GM18868 (cell line): ENCODE results near the gene SDHAF2.
A peak's percentile ranks its signal among the peaks of the same experiment; 100 is the strongest.
"Not testable (repeated sequence)": the region's sequence is repeated elsewhere in the genome, so short reads cannot be mapped to it uniquely, and the experiment has no call there.

Experiments used
- ATAC-seq: cut with Tn5 transposase; IDR thresholded peaks from one replicate; pipeline ENCODE4 v1.9.1; 2021; ENCODE audit warnings: mild to moderate bottlenecking, moderate library complexity; ENCODE audit not compliant: unreplicated experiment

The SDHAF2 gene

DNA sequence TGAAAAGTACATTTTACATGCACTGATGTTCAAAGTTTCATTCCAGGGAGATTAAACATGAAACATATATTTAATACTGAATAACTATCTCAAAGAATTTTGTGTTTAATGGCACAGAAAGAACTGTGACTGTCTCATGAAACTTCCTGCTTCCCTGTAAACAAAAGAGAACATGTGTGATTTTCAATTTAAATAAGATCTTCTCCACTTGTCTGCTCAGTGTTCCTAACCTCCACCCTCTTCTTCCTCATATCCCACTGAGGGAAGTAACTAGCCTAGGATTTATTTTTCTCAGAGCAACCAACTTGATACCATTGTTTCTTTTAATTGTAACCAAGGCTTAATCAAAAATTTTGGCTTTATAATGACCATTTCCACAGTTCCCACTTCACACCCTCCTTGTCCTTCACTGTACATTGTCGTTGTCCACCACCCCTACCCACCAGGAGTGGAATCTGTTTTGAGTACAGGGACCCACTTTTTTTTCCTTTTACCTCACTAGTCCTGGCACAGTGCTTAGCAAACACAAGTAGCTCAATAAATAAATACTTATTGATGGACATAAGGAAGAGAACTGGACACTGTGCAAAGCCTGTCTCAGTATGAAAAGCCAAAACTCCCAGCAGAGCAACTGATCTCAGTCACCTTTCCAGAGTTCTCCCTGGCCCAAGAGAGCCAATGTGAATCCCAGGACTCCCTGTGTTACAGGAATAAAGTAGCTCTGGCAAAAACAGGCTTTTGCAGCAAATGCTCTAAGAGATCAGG, 4.4 kb upstream of the SDHAF2 start:
- ATAC-seq = no peak

- peak; percentile 40 for ATAC-seq
Observed at GRCh38 chr11:61429346-61429690, 606 bp upstream of the SDHAF2 start.

DNA sequence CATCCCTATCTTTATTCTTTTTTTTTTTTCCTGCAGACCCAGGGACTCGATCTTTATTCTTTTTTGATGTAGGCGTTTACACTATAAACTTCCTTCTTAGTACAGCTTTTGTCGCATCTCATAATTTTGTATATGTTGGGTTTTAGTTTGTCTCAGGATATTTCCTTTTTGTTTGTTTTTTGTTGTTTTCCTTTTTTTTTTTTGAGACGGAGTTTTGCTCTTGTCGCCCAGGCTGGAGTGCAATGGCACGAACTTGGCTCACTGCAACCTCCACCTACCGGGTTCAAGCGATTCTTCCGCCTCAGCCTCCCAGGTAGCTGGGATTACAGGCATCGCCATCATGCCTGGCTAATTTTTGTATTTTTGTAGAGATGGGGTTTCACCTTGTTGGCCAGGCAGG, 915 bp downstream of the SDHAF2 start:
- not testable (repeated sequence) for ATAC-seq

GRCh38 chr11:61437496-61437895, 7.6 kb downstream of the SDHAF2 start:
- ATAC-seq = no peak

DNA sequence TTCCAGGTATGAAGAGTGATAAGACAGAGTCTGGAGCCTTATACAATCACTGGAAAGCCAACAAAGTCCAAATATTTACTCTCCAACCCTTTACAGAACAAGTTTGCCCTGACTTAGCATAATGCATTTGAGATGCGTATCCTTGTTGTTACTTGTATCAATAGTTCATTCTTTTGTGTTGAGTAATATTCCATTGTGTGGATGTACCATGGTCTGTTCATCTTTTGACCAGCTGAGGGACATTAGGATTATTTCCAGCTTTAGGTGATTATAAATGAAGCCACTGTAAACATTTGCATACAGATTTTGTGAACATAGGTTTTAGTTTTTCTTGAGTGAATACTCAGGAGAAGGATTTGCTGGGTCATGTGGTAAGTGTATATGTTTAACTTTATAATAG, 9.7 kb downstream of the SDHAF2 start:
- ATAC-seq = no peak

DNA sequence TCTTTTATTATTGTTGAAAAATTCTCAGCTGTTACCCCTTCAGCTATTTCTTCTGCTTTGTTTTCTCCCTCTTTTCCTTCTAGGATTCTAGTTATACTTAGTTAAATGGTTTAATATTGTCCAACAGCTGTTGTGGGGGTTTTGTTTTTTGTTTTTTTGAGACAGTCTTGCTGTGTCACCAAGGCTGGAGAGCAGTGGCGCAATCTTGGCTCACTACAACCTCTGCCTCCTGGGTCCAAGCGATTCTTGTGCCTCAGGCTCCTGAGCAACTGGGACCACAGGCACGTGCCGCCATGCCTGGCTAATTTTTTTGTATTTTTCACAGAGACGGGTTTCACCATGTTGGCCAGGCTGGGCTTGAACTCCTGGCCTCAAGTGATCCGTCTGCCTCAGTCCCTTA, 12.7 kb downstream of the SDHAF2 start:
- ATAC-seq = no peak

DNA sequence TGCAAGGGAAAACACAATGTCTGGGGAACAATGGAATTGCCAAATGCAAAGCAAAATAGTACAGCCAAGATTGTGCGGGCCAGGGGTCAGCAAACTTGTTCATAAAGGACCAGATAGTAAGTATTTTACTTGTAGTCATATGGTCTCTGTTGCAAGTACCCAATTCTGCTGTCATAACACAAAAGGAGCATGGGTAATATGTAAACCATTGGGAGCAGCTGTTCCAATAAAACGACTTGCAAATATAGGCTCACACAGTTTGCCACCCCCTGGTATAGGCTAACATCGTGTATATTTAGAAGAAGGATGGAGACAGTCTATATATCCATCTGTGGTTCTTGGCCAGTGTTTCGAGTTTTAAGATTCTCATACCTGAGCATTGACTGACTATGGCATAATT, 15.6 kb downstream of the SDHAF2 start:
- ATAC-seq = no peak

- ATAC-seq = peak; percentile 87
Observed at GRCh38 chr11:61446211-61446651, 16.3 kb downstream of the SDHAF2 start.

- ATAC-seq = no peak
Observed at GRCh38 chr11:61447601-61448551, 18.0 kb downstream of the SDHAF2 start.

- no peak for ATAC-seq
Observed at GRCh38 chr11:61448552-61448927, 18.6 kb downstream of the SDHAF2 start.

GRCh38 chr11:61452825-61453224, 22.9 kb downstream of the SDHAF2 start:
- no peak for ATAC-seq

- ATAC-seq = no peak
Observed at GRCh38 chr11:61453695-61454094, 23.8 kb downstream of the SDHAF2 start.

- ATAC-seq = no peak
Observed at GRCh38 chr11:61454520-61454919, 24.6 kb downstream of the SDHAF2 start.

DNA sequence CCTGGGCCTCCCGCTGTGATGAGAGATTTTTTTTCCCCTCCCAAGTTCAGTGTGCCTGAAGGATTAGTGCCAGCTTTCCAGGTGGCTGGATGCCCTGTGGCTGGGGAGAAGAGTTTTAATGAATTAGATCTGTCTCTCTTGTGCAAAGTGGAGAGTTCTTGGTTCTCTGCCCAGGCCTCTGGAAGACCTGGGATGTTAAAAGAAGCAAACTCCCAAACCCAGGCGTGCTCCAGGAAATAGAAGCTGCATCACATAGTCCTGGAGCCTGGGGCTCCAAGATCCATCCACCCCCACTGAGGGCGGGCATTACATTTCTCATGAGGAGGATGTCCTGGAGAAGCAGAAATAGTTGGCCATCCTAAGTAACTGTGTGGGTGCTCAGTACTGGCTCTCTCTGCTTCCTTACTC, 30.6 kb downstream of the SDHAF2 start:
- ATAC-seq = no peak

GRCh38 chr11:61460986-61461385, 31.1 kb downstream of the SDHAF2 start:
- no peak for ATAC-seq

DNA sequence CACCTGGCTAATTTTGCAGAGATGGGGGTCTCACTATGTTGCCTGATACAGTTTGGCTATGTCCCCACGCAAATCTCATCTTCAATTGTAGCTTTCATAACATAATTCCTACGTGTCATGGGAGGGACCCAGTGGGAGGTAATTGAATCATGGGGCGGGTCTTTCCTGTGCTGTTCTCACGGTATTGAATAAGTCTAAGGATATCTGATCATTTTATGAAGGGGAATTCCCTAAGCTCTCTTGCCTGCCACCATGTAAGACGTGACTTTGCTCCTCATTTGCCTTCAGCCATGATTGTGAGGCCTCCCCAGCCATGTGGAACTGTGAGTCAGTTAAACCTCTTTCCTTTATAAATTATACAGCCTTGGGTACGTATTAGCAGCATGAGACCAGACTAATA, 37.7 kb downstream of the SDHAF2 start:
- not testable (repeated sequence) for ATAC-seq

DNA sequence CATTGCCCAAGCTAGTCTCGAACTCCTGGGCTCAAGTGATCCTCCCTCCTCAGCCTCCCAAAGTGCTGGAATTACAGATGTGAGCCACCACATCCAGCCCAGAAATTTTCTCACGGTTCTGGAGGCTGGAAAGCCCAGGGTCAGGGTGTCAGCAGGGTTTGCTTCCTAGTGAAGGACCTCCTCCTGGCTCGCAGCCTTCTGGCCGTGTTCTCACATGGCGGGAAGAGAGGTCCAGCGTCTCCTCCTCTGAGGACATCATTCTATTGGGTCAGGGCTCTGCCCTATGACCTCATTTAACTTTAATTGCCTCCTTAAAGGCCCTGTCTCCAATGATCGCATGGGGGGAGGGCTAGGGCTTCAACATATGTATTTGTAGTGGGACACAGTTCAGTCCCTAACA, 38.1 kb downstream of the SDHAF2 start:
- ATAC-seq = no peak

GRCh38 chr11:61472282-61472681, 42.4 kb downstream of the SDHAF2 start:
- no peak for ATAC-seq

GRCh38 chr11:61472868-61473267, 42.9 kb downstream of the SDHAF2 start:
- ATAC-seq = no peak

GRCh38 chr11:61473370-61474012, 43.6 kb downstream of the SDHAF2 start:
- ATAC-seq = no peak

DNA sequence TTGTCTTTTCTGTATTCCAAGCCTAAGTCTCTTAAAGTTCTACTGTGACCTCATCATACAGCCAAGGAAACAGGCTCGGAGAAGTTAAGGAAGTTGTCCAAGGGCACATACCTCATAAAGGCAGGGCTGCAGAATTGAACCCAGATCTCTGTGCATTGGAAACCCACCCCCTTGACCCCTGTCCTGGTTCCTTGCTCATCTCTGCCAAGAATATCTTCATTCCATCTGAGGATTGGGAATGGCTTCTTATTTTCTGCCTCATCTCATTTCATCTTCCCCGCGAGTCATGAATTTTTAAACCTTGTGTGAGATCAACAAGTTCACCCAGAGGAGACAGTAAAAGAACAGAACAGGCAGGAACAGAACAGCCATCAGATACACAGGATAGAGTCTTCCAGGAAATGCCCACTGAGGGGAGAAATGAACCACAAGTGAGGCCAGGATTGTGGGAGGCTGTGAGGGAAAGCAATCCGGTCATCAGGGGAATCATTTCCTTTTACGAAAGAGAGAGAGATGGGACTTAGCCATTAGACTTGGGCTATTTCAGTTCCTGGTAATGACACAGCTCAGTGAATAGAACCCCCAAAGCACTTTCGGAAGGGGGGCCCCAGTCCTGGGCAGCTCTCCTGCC, 44.2 kb downstream of the SDHAF2 start:
- no peak for ATAC-seq
